ENCODE measurements around the gene FHL1.

DNA sequence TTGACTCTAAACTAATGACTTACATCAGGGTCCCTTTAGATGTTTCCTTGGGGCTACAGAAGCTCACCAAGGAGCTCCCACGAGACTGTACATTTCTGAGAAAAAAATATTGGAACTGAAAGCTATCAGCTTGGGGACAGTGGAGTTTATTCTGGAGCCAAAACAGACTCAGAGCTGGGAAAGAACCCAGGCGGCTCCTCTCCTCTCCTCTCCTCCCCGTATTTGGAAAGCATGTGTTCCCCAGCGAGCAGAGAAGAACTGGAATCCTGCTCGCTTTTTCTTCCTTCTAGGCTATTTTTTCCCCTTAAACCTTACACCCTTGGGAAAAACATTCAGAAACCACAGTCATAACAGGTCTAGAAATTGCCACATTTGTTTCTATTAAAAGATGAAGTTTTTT is 108.2 kb downstream of the FHL1 start:
- TF ChIP-seq POLR2A (IDR thresholded peaks at IDR 0.05) (no peak), EP300 (IDR thresholded peaks at IDR 0.05) (no peak), POLR2AphosphoS5 (IDR thresholded peaks at IDR 0.05) (no peak)

Data from upper lobe of left lung (tissue), 4 donors.